Stimulated activated CD4-positive, alpha-beta T cell treated with anti-CD3 and anti-CD28 coated beads, Interleukin-15, amount 100 ng/mL, for 1 hour (primary cell): ENCODE measurements around the gene EXOC6B.

ENCODE experiments used
- DNase-seq, 2 donors: peaks; one replicate each; pipeline ENCODE4 v3.0.0-alpha.2; 2020; ENCODE audit warnings: low read depth in 1 of 2, low spot score in 1 of 2

EXOC6B gene

GRCh38 chr2:72793798-72794440, 31.9 kb downstream of the EXOC6B start:
- DNase-seq, result no peak

GRCh38 chr2:72789241-72789640, 36.6 kb downstream of the EXOC6B start:
- no peak for DNase-seq

DNA sequence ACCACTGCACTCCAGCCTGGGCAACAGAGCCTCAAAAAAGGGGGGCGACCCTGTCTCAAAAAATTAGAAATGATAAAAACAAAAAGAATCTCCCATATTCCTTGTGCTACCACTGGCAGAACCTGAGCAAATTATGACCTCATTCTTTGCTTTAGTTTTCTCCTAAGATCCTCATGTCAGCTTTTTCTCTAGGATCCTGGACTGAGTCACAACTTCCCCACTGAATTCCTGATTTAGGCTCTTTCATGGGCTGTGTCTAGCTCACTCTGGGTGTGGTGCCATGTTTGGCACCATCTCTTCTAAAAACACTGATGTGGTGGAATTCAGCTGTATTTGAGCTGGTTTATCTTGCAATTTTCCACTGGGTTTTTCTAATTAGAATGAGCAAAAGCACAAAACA, 37.1 kb downstream of the EXOC6B start:
- DNase-seq, result no peak

GRCh38 chr2:72785517-72785916, 40.3 kb downstream of the EXOC6B start:
- DNase-seq, result no peak

GRCh38 chr2:72782520-72782919, 43.3 kb downstream of the EXOC6B start:
- DNase-seq, result no peak

GRCh38 chr2:72781480-72781879, 44.4 kb downstream of the EXOC6B start:
- DNase-seq, result no peak

- no peak for DNase-seq
Measured at GRCh38 chr2:72780477-72780876, 45.4 kb downstream of the EXOC6B start.

DNA sequence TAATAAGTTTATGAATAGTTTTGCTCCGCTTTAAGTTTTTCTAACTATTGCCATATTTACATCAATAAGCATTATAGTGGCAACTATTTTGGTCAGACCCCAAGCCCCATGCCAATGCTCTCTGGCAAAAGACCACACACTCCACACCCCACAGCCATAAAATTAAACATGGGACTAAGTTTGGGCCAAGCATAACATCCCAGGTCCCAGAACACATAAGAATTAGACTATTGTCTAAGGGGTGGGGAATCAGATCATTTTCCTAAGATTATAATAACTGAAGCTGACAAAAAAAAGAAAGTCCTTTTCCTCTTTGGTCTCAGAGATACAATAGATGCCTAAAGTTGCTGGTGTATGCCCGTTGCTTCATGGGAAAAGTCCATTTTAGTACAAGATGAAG, 46.3 kb downstream of the EXOC6B start:
- DNase-seq, result no peak

- DNase-seq, result no peak
Measured at GRCh38 chr2:72778410-72778809, 47.4 kb downstream of the EXOC6B start.

GRCh38 chr2:72770879-72771461, 54.9 kb downstream of the EXOC6B start:
- no peak for DNase-seq

DNA sequence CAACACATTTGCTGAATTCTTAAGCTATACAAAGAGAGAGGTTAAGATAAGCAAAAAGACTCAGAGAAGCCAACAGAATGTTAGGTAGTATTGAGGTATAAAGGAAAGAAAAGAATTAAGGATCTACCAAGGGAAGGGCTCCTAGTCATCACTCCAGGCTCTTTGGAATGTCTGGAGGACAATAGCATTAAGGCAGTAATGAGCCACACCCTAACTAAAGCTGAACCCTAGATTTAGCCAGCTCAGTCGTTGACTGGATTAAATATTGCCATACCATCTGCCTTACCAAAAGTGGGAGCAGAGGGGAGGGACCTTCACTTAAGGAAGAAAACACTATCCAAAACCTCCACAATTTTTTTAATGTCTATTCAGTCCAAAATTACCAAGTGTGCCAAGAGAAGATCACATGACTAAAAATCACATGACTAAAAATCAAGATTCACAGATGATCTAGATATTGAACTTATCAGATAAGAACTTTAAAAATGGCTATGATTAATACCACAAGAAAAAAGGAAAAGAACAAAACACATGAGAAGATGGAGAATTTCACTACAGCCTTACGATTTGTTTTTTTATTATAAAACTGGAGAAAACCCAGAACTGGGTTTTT, 59.7 kb downstream of the EXOC6B start:
- DNase-seq, result no peak

- no peak for DNase-seq
Measured at GRCh38 chr2:72762276-72762675, 63.6 kb downstream of the EXOC6B start.

- no peak for DNase-seq
Measured at GRCh38 chr2:72759755-72760154, 66.1 kb downstream of the EXOC6B start.

- DNase-seq, result no peak
Measured at GRCh38 chr2:72757177-72757775, 68.6 kb downstream of the EXOC6B start.

GRCh38 chr2:72755647-72756423, 70.0 kb downstream of the EXOC6B start:
- DNase-seq, result no peak

DNA sequence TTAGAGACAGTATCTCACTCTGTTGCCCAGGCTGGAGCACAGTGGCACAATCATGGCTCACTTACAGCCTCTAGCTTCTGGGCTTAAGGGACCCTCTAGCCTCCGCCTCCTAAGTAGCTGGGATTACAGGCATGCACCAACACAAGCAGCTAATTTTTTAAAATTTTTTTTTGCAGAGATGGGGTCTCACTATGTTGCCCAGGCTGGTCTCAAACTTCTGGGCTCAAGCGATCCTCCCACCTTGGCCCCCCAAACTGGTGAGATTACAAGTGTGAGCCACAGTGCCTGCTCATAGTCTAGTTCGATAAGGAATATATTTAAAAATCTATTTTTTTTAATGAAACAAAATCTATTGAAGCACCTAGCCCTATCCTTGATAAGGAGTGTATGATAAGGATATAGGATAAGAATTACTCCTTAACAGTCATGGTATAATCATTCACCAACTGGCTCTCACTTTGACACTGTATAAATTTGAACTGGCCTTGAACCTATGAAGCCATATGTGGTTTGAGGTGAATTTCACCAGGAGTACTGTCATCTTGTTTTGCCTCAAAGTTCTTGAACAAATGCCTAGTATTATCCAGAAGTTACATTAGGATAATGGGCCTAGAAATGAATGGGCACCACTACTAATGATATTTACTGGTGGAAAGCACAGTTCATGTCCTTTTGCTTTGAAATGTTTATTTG, 71.1 kb downstream of the EXOC6B start:
- no peak for DNase-seq

DNA sequence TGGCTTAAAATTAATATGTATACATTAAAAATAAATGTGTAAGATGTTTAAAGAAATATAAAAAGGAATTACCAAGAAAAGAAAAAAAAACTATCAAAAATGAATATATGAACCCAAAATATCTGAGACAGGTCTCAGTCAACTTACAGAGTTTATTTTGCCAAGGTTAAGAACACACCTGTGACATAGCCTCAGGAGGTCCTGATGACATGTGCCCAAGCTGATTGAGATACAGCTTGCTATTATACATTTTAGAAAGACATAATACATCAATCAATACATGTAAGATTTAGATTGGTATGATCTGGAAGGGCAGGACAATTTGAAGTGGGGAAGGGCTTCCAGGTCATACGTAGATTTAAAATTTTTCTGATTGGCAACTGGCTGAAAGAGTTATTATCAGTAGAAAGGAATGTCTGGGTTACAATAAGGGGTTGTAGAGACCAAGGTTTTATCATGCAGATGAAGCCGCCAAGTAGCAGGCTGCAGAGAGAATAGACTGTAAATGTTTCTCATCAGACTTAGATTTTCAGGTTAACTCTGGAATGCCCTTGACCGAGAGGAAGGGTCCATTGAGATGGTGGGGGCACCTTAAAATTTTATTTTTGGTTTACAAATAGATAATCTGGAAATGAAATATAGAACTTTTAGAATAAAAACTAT, 74.7 kb downstream of the EXOC6B start:
- no peak for DNase-seq

GRCh38 chr2:72750466-72750865, 75.4 kb downstream of the EXOC6B start:
- no peak for DNase-seq

DNA sequence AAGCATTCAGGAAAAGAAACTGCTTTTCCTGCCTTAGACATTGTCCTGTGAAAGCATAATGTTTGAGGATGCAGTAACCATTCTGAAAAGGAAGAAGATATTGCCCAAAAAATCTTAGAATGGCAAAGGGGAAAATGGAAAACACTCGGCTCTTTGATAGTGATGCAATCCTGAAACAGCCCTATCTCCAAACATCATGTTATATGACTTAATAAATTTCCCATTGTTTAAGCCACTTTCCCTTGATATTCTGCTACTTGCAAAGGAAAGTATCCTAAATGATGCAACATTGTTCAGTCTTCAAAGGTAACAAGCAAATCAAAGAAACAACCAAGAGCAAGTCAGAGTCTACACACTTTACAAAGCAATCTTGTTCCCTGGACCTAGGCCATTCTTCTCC, 78.5 kb downstream of the EXOC6B start:
- DNase-seq, result no peak

GRCh38 chr2:72745679-72746368, 80.0 kb downstream of the EXOC6B start:
- no peak for DNase-seq
